Cardiac septum (tissue), 1 donor: ENCODE measurements around the gene RUSC1. TPM values are rescaled to one million over a fixed set of nuclear protein-coding genes. Genes with fewer than 3 reads are reported as not detected.
"Not testable (repeated sequence)": the region's sequence is repeated elsewhere in the genome, so short reads cannot be mapped to it uniquely, and the experiment has no call there.

Source experiments
- DNase-seq: peaks from one replicate; pipeline ENCODE4 v3.0.0-alpha.2; 2020; ENCODE audit warnings: low spot score
- intact Hi-C: fragments of 100-400 bp; cut with DNase I; formaldehyde crosslinking; loops from one replicate; pipeline ENCODE4 v1.14.0; 2022
- long read RNA-seq: library from polyadenylated mRNA; unstranded; transcript quantifications from one replicate; pipeline ENCODE4 v2.0.0, GENCODE V29; 2021
- total RNA-seq: library from RNA; stranded (reverse); fragmentation: NEBNext Ultra II Directional; extraction: Animal tissue kit (Norgen Biotek cat#: 25700); gene quantifications from one replicate; pipeline ENCODE4 v1.2.1, GENCODE V29; 2021
- donor health status: DM: no; HTN: no; CAD: no.

The RUSC1 gene, protein sequence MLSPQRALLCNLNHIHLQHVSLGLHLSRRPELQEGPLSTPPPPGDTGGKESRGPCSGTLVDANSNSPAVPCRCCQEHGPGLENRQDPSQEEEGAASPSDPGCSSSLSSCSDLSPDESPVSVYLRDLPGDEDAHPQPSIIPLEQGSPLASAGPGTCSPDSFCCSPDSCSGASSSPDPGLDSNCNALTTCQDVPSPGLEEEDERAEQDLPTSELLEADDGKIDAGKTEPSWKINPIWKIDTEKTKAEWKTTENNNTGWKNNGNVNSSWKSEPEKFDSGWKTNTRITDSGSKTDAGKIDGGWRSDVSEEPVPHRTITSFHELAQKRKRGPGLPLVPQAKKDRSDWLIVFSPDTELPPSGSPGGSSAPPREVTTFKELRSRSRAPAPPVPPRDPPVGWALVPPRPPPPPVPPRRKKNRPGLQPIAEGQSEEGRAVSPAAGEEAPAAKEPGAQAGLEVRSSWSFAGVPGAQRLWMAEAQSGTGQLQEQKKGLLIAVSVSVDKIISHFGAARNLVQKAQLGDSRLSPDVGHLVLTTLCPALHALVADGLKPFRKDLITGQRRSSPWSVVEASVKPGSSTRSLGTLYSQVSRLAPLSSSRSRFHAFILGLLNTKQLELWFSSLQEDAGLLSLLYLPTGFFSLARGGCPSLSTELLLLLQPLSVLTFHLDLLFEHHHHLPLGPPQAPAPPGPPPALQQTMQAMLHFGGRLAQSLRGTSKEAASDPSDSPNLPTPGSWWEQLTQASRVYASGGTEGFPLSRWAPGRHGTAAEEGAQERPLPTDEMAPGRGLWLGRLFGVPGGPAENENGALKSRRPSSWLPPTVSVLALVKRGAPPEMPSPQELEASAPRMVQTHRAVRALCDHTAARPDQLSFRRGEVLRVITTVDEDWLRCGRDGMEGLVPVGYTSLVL
- total RNA-seq = 18.1 TPM
- long read RNA-seq, transcript RUSC1-202 (9 exons, 2,503 nt) = major isoform, 5 of 31 reads
- long read RNA-seq, partial matches to known transcripts = 6 of 31 reads
- long read RNA-seq, other reads (novel, unspliced or antisense) = 10 of 31 reads

DNA sequence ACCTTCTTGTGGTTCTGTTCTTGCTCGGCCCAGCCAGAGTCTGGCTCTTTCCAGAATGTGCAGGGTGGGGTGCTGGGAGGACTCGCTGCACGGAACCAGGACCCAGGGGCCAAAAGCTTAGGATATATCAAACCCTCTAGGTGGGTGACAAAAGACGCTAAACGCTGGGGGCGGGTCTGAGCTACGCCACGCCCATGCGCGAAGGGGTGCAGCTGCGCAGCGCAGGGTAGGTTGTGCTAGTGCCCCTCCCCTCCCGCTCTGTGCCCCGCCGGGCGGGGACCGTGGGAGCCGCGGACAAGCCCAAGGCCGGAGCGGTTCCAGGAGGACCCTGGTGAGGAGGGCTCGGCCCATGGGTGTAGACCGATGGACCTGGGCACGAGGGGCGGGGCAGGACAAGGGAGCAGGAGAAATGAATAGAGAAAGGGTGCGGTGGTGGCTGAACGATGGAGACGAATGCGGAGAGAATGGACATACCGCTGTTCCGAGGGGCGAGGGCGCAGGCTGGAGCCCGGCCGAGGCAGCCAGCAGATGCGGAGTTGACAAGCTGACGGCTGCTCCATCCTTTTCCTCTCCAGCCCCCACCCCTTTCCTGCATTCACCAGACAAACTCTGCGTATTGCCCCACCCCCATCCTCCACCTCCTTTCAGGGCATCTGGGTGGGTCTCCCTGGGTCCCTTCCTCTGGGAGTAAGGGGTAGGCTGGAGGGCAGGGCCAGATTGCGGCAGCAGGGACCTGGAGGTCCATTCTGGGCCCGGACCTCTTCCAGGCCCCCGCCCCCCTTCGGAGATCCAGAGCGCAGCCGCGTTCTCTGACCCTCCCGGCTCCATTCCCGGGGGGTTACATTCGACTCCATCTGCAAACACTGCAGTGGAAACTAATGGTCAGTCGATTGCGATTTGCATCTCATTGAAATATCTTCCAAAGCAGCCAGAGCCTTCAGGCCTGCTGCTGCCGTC lies at the start of gene RUSC1:
TSS of gene RUSC1 (plus strand) at position 234 of the 957 bp plus-strand sequence. CDS start 880 bp downstream, outside the sequence.
- peak; percentile 93 for DNase-seq
- intact Hi-C loops = no loop called here

DNA sequence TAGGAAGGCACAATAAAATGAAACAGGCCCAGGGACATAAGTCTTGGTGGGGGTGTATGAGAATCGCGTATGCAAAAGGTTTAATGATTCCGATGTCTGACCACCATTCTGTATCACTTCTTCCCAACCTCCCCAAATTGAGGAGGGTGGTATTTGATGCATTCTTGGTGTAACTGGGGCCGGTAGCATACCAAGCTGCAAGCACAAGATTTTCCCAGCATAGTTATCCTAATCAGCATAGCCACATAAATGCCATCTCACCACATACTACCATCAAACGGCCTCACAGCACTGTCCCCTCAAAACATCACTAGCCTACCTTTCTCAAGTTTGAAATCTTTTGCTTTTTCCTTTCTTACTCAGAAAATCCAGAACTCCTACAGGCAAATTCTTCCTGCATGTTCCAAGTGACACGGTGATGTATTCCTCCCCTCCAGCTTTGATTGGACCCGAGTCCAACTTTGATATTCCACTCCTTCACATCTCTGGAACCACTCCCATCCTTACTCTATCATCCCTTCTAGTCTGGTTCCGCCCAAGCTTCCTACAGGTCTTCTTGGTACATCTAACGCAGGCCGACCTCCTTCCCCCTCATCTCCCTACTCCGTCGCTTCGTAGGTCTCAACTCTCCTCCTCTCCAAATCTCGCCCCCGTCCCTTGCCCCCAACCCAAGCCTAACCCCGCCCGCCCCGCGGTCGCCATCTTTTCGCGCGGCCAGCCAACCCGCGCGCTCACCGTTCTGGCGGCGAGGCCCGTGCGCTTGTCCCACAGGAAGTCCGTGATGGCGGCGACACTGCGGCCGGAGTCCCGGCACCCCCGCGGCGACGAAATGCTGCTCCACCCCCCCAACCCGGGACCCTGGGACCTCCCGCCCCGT lies 48.0 kb upstream of the RUSC1 start:
- no peak for DNase-seq
- intact Hi-C loops = no loop called here

GRCh38 chr1:155273343-155274245 lies 47.1 kb upstream of the RUSC1 start, which contains the start of gene CLK2:
Gene CLK2 (minus strand): TSS chr1:155273504. CDS start chr1:155270977, 2,527 bp downstream.
- intact Hi-C loops = no loop called here
- peak; percentile 98 for DNase-seq

DNA sequence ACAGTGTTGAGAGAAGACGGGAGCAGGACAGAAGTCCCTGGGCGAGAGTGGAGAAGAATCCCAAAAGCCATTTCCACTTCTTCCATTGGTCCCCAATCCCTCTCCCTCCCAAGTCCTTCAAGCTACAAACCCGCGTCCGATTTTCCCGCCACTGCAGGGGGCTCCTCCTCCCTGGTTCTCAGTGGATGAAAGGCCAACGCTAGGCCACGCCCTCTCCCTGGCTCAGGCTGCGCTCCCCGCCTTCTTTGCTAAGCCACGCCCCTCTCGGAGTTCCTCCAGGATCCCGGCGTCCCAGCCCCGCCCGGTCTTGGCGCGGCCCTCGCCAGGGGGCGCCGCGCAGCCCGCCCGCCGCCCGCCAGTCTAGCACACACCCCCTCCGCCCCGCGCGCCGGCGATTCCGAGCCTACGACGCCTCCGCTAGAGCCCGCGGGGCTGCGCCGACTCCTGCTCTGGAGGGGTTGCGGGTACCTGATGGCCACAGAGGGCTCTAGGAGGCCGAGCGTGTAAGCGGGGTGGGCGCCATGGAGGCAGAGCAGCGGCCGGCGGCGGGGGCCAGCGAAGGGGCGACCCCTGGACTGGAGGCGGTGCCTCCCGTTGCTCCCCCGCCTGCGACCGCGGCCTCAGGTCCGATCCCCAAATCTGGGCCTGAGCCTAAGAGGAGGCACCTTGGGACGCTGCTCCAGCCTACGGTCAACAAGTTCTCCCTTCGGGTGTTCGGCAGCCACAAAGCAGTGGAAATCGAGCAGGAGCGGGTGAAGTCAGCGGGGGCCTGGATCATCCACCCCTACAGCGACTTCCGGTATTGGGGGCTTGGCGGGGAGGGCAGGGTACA lies 43.4 kb upstream of the RUSC1 start, which contains the start of gene HCN3:
TSS of gene HCN3 (plus strand) at position 394 of the 832 bp plus-strand sequence. CDS start at position 522, 128 bp downstream.
- DNase-seq = peak; percentile 99
- intact Hi-C loops = loop anchor here (1.0 to 2.0 kb wide), 2 partner anchors 32 to 47 kb away; partner anchors contain the start of gene FDPS

- no peak for DNase-seq
- intact Hi-C loops = loop anchor here (1.0 to 2.0 kb wide), 2 partner anchors 31 to 46 kb away; partner anchors contain the start of gene FDPS
These were observed 42.6 kb upstream of the RUSC1 start for GRCh38 chr1:155277902-155278688.

- DNase-seq = no peak
- intact Hi-C loops = no loop called here
These were observed 42.0 kb upstream of the RUSC1 start for GRCh38 chr1:155278689-155279160.

- no peak for DNase-seq
- intact Hi-C loops = no loop called here
These were observed 41.4 kb upstream of the RUSC1 start for GRCh38 chr1:155279268-155279667.

- DNase-seq = no peak
- intact Hi-C loops = no loop called here
These were observed 38.1 kb upstream of the RUSC1 start for GRCh38 chr1:155282488-155283091.

- DNase-seq = no peak
These were observed 36.2 kb upstream of the RUSC1 start for GRCh38 chr1:155284476-155284875.

GRCh38 chr1:155285063-155285462 lies 35.6 kb upstream of the RUSC1 start:
- DNase-seq = no peak
- intact Hi-C loops = no loop called here

More at GRCh38 chr1:155284476-155284875, 36.2 kb upstream of the RUSC1 start:
- intact Hi-C loops = no loop called here

DNA sequence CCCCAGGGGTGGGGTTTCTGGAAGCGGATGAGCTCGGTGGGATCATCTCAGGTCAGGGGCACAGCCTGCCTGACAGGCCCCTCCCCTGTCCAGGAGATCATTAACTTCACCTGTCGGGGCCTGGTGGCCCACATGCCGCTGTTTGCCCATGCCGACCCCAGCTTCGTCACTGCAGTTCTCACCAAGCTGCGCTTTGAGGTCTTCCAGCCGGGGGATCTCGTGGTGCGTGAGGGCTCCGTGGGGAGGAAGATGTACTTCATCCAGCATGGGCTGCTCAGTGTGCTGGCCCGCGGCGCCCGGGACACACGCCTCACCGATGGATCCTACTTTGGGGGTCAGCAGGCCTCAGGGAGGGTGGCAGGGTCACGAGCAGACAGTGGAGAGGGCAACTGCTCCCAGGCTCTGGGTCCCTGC lies 35.1 kb upstream of the RUSC1 start:
- DNase-seq = no peak
- intact Hi-C loops = no loop called here

DNA sequence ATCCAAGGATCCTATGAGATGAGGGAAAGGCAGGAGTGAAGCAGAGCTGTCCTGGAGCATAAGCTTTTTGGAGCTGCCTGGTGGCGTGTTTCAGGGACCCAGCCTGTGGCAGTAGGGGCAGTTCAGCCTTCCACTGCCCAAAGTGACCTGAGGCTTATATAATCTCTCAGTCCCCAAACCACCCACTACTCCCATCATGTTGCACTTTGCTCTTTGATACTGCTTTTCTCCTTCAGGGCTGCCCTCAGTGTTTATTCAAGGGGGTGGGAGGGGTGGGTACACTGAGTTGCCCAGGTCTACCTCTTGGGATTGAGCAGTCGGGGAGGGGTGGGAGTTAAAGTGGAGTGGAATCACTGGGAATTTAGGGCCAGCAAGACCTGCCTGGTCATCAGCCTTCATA lies 34.1 kb upstream of the RUSC1 start:
- no peak for DNase-seq
- intact Hi-C loops = no loop called here

DNA sequence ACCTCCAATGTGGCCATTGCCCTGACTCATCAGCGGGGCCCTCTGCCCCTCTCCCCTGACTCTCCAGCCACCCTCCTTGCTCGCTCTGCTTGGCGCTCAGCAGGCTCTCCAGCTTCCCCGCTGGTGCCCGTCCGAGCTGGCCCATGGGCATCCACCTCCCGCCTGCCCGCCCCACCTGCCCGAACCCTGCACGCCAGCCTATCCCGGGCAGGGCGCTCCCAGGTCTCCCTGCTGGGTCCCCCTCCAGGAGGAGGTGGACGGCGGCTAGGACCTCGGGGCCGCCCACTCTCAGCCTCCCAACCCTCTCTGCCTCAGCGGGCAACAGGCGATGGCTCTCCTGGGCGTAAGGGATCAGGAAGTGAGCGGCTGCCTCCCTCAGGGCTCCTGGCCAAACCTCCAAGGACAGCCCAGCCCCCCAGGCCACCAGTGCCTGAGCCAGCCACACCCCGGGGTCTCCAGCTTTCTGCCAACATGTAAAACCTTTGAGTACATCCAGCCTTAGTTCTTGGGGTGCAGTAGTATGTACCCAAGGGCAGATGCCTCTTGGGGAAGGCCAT lies 32.6 kb upstream of the RUSC1 start:
- intact Hi-C loops = no loop called here
- no peak for DNase-seq

GRCh38 chr1:155291006-155291405 lies 29.7 kb upstream of the RUSC1 start:
- intact Hi-C loops = not testable (repeated sequence)

More at GRCh38 chr1:155291006-155291405, 29.7 kb upstream of the RUSC1 start:
- not testable (repeated sequence) for DNase-seq
